Measurements from ENCODE around the gene NUP188. TPM values are rescaled to one million over a fixed set of nuclear protein-coding genes. Genes with fewer than 3 reads are reported as not detected.
A peak's percentile ranks its signal among the peaks of the same experiment; 100 is the strongest.
"Not testable (repeated sequence)": the region's sequence is repeated elsewhere in the genome, so short reads cannot be mapped to it uniquely, and the experiment has no call there.

NUP188 gene
- total and polyA plus RNA-seq, 12 donors = 12.7 to 27.3 (median 19.9) TPM

DNA sequence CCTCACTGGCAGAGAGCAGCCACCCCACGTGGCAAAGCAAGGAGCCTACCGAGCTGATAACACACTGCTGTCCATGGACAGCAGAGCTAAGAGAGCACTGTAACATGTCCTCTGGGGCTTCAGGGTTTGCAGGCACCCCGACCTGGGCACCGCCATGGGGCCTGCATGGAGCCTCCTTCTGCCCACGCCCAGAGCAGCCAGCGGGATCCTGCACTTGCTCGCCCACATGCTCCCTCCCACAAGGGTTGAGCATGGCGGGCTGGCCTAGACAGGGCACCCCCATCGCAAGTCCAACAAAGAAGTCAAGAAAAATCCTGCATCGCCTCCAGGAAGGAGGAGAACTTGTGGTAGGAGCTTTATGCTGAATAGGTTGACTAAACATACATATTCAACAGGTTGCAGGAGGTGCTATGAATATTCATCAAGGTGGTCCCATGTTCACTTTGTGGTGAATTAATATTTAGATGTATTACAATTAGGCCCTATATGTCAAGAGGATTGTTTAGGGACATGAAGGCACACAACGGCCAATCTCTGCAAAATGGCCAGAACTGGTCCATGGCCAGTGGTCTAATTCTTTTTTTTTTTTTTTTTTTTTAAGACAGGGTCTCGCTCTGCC lies 85.2 kb downstream of the NUP188 start:
- Histone ChIP-seq H3K36me3 (no peaks in the 10 kb centered on the region), H3K4me1 (peaks cover 6 to 24% (median 17%) of the 10 kb centered on the region in 9 donors), H3K27me3 (no peaks in the 10 kb centered on the region), H3K9me3 (no peaks in the 10 kb centered on the region), H3K4me3 (no peak overlapping the region), H3K27ac (no peak overlapping the region)
- intact Hi-C loops (cut with DNase I) = no loop called here
- ATAC-seq (no peak), DNase-seq (no peak)
- TF ChIP-seq, protein P1, sequence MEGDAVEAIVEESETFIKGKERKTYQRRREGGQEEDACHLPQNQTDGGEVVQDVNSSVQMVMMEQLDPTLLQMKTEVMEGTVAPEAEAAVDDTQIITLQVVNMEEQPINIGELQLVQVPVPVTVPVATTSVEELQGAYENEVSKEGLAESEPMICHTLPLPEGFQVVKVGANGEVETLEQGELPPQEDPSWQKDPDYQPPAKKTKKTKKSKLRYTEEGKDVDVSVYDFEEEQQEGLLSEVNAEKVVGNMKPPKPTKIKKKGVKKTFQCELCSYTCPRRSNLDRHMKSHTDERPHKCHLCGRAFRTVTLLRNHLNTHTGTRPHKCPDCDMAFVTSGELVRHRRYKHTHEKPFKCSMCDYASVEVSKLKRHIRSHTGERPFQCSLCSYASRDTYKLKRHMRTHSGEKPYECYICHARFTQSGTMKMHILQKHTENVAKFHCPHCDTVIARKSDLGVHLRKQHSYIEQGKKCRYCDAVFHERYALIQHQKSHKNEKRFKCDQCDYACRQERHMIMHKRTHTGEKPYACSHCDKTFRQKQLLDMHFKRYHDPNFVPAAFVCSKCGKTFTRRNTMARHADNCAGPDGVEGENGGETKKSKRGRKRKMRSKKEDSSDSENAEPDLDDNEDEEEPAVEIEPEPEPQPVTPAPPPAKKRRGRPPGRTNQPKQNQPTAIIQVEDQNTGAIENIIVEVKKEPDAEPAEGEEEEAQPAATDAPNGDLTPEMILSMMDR (IDR thresholded peaks at IDR 0.05) = no peak
- WGBS, 2 donors = 87 to 92% methylated on average over 12 of the region's 12 CpGs

DNA sequence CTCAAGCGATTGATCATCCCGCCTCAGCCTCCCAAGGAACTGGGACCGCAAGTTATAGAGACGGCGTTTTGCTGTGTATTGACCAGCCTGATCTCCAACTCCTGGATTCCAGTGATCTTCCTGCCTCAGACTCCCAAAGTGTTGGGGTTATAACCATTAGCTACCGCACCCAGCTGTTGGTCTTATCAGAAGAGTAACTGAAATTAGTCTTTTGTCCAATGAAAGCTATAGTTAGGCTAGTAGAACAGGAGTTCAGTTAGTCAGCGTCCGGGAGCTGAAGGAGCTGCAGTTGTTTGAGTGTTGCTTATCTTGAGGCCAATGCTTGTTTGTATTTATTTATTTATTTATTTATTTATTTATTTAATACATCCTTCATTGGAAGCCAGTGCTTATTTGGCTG lies 85.7 kb downstream of the NUP188 start:
- H3K4me1 ChIP-seq = peaks cover 8 to 28% (median 23%) of the 10 kb centered on the region in 9 donors
- no peaks in the 10 kb centered on the region for H3K9me3 ChIP-seq
- no peak overlapping the region for H3K4me3 ChIP-seq
- no peaks in the 10 kb centered on the region for H3K27me3 ChIP-seq
- 89 to 93% methylated on average over 8 of the region's 8 CpGs for WGBS, 2 donors
- intact Hi-C loops (cut with DNase I) = no loop called here
- H3K36me3 ChIP-seq = no peaks in the 10 kb centered on the region
- no peak overlapping the region for H3K27ac ChIP-seq
- TF ChIP-seq, protein P1 (IDR thresholded peaks at IDR 0.05) = no peak
- DNase-seq (no peak), ATAC-seq (no peak)

DNA sequence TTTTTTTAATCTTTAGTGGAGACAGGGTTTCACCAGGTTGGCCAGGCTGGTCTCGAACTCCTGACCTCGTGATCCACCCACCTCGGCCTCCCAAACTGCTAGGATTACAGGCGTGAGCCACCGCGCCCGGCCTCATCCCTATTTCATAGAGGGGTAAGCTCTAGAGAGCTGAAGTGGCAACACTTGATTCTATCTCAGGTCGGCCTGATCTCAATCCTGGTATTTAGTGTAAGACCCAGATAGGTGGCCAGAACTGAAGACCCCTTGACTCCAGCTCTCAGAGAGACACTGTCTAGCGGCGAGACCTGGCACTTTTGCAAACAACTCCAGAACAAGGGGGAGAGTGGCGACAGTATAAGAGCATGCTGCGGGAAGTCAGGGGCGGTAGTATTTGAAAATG lies 88.3 kb downstream of the NUP188 start:
- 45 to 46% methylated on average over 13 of the region's 13 CpGs for WGBS, 2 donors
- not testable (repeated sequence) for H3K27me3 ChIP-seq, DNase-seq, H3K9me3 ChIP-seq
- Histone ChIP-seq H3K4me3 (peak overlapping the region in 9 of 10 donors; percentile 71 to 99 (median 94)), H3K36me3 (peaks cover 0 to 10% (median 4%) of the 10 kb centered on the region in 9 donors), H3K27ac (peak overlapping the region in 9 of 10 donors; percentile 54 to 90 (median 77)), H3K4me1 (peaks cover 8 to 34% (median 23%) of the 10 kb centered on the region in 9 donors)
- peak in 7 of 8 donors; percentile 1 to 32 (median 10) for ATAC-seq
- TF ChIP-seq, protein P1 (IDR thresholded peaks at IDR 0.05) = peak in 1 of 9 donors; percentile 6
- intact Hi-C loops (cut with DNase I) = loop anchor here in 2 of 10 donors (1.0 to 2.0 kb wide), 2 partner anchors 8 to 45 kb away; partner anchors contain the start of genes DOLPP1 (in 1 of the 2) and SH3GLB2 (in 1 of the 2)

DNA sequence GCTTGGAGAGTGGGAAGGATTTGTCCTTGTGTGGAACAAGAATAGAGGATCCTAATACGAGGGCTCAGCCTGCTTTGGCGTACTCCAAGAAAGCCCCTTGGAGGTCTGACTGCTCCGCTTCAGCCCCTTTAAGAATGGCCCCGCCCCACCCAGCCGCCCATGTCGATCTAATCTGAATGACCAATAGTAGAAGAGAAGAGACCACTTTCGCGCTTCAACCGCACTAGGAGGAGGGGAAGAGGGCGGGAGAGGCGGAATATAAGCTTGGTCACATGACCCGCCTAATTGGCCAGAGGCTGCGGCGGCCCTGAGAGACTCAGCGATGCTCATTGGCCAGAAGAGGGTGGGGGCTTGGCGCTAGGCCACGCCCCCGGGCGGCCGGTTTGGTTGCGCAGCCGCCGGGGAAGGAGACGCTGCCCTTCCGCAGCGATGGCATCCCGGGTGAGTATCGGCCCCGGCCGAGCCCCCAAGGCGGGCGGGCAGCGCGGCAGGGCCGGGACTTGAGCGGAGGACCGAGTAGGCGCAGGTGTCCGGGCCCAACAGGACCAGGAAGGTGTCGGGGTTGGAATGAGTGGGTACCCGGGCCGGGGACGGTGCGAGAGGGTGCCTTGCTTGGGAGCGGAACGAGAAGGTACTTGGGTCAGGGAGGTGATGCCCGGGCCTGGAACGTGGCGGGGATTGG lies 88.9 kb downstream of the NUP188 start, which contains the start of gene MIGA2:
MIGA2 (plus strand) TSS at position 386 of the 682 bp plus-strand sequence. CDS start 3,969 bp downstream, outside the sequence.
- ATAC-seq = peak; percentile 96 to 99 (median 98)

More for the DNA sequence above, 88.9 kb downstream of the NUP188 start, which contains the start of gene MIGA2:
- intact Hi-C loops (cut with DNase I) = loop anchor here in 2 of 10 donors (1.0 to 2.0 kb wide), 2 partner anchors 8 to 44 kb away; partner anchors contain the start of genes DOLPP1 (in 1 of the 2) and SH3GLB2 (in 1 of the 2)
- H3K36me3 ChIP-seq = peaks cover 0 to 15% (median 5%) of the 10 kb centered on the region in 9 donors
- WGBS, 2 donors = 0% methylated on average over 46 to 49 of the region's 49 CpGs
- peak within 1 kb of the TSS; percentile 57 to 91 (median 86) for H3K27ac ChIP-seq
- TF ChIP-seq, protein P1 (IDR thresholded peaks at IDR 0.05) = no peak
- peaks cover 8 to 34% (median 23%) of the 10 kb centered on the region in 9 donors for H3K4me1 ChIP-seq
- no peaks in the 10 kb centered on the region for H3K9me3 ChIP-seq
- DNase-seq = peak; percentile 95 to 99
- peak within 1 kb of the TSS; percentile 71 to 99 (median 94) for H3K4me3 ChIP-seq
- H3K27me3 ChIP-seq = no peaks in the 10 kb centered on the region
